Nephron progenitor cell (in vitro differentiated cells): ENCODE measurements around the gene MAN1B1.

Experiments used
- DNase-seq: peaks from one replicate; pipeline ENCODE4 v3.0.0; 2021
- H3K27ac Mint-ChIP-seq: 2 replicates; pipeline ENCODE4 v1.8.0; 2021; ENCODE audit warnings: mild to moderate bottlenecking, moderate library complexity, mixed read lengths
- H3K27me3 Mint-ChIP-seq: 2 replicates; pipeline ENCODE4 v1.8.0; 2021; ENCODE audit warnings: mild to moderate bottlenecking, low read depth, mixed read lengths; ENCODE audit not compliant: poor library complexity
- H3K36me3 Mint-ChIP-seq: 2 replicates; pipeline ENCODE4 v1.8.0; 2021; ENCODE audit warnings: low read depth, mixed read lengths
- H3K4me1 Mint-ChIP-seq: 2 replicates; pipeline ENCODE4 v1.8.0; 2021; ENCODE audit warnings: mixed read lengths
- H3K4me3 Mint-ChIP-seq: 2 replicates; pipeline ENCODE4 v1.8.0; 2021; ENCODE audit warnings: mild to moderate bottlenecking, moderate library complexity, mixed read lengths
- H3K9me3 Mint-ChIP-seq: 2 replicates; pipeline ENCODE4 v1.8.0; 2021; ENCODE audit warnings: mild to moderate bottlenecking, moderate library complexity, mixed read lengths
- TF ChIP-seq, protein P1 (sequence below): fragments of 200-600 bp; sonication (generic); IDR thresholded peaks from 2 replicates; pipeline ENCODE4 v1.5.0; 2021; ENCODE audit warnings: antibody characterized with exemption

Gene MAN1B1

GRCh38 chr9:137050570-137050969 lies 36.2 kb upstream of the MAN1B1 start:
- TF ChIP-seq, protein P1, sequence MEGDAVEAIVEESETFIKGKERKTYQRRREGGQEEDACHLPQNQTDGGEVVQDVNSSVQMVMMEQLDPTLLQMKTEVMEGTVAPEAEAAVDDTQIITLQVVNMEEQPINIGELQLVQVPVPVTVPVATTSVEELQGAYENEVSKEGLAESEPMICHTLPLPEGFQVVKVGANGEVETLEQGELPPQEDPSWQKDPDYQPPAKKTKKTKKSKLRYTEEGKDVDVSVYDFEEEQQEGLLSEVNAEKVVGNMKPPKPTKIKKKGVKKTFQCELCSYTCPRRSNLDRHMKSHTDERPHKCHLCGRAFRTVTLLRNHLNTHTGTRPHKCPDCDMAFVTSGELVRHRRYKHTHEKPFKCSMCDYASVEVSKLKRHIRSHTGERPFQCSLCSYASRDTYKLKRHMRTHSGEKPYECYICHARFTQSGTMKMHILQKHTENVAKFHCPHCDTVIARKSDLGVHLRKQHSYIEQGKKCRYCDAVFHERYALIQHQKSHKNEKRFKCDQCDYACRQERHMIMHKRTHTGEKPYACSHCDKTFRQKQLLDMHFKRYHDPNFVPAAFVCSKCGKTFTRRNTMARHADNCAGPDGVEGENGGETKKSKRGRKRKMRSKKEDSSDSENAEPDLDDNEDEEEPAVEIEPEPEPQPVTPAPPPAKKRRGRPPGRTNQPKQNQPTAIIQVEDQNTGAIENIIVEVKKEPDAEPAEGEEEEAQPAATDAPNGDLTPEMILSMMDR: no peak
- no peak for DNase-seq
- Mint-ChIP-seq H3K4me1 (no peaks in the 10 kb centered on the region), H3K4me3 (no peak overlapping the region), H3K27me3 (peaks cover 92% of the 10 kb centered on the region), H3K9me3 (no peaks in the 10 kb centered on the region), H3K36me3 (no peaks in the 10 kb centered on the region), H3K27ac (no peak overlapping the region)

DNA sequence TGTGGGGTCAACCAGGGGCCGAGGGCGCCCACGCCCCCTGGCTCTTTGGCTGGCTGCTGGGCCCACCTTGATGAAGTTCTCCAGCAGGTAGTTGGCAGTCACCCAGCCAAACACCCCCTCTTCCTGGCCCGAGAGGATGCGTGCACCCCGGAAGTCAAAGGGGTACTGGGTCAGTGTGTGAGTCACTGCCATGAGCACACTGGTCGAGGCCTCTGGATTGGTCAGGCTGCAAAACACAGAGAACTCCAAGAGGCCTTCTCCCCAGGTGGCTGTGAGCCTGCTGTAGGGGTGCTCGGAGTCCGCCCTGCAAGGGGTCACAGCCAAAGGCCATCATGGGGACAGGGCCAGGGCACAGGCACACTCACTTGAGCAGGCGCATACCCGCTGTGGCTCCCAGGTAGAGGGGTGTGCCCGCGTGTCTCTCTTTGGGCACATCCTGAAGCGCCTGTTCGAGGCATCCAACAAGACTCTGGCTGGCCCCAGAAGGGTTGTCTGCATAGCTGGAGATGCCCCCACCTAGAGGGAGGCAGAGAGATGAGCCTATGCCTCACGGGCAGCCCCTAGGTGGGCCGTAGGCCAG lies 35.5 kb upstream of the MAN1B1 start:
- Mint-ChIP-seq H3K9me3 (no peaks in the 10 kb centered on the region), H3K4me1 (no peaks in the 10 kb centered on the region), H3K27me3 (peaks cover 94% of the 10 kb centered on the region), H3K27ac (no peak overlapping the region), H3K4me3 (no peak overlapping the region), H3K36me3 (no peaks in the 10 kb centered on the region)
- no peak for DNase-seq
- TF ChIP-seq, protein P1: no peak

DNA sequence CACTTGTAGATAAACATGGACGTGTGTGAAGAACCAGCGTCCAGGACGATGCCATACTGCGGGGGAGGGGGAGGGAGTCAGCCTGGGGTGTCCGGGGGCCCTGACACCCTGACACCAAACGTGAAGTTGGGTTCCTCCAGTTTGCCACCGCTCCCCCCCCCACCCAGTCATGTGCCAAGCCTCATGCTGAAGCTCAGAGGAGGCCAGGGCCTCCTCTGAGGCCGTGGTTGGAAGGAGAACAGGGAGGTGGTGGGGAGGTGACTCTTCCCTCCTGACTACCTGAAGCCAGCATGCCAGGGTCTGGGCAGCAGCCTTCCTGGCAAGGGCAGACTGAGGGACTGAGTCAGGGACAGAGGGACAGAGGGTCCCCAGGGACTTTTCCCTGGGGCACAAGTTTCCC lies 34.5 kb upstream of the MAN1B1 start:
- no peak for DNase-seq
- Mint-ChIP-seq H3K27me3 (peaks cover 94% of the 10 kb centered on the region), H3K4me3 (no peak overlapping the region), H3K4me1 (no peaks in the 10 kb centered on the region), H3K36me3 (no peaks in the 10 kb centered on the region), H3K27ac (no peak overlapping the region), H3K9me3 (no peaks in the 10 kb centered on the region)
- TF ChIP-seq, protein P1: no peak

DNA sequence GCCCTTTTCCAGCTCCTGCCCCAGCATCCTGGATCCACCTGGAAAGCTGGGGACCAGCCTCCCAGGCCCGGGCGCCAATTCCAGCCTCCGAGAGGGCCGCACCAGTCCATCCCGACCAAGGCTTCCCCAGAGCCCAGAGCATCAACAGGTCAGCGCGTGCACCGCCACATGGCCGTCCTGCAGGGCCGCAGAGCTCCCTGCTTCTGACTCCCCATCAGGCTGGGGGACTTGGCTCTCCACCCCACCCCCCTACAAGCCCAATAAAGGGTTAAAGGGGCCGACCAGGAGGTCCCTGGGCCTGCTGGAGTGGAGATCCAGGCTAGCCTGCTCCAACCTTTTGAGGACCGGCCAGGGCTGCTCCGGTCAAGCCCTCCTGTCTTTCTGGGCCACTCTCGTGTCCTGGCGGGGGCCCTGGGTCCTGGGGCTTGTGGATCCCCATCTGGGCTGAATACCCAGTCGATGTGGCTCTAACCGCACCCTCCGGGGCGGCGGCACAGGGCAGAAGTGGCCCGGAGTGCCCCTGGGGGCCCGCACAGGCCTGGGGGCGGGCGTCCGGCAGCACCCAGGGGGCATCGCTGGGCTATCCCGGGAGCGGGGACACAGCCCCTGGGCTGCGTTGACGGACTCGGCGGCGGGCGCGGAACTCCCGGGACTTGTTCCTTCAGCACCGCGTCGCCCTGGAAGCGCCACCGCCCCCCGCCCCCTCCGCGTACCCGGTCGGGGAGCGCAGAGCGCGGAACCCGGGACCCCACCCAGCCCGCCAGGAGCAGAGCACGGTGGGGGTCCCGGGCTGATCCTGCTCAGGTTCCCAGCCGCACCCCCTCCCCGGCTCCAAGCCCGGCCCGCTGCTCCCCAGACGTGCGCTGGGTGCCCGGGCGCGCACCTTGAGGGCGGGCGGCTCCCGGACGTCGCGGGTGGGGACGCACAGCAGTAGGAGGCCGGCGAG lies 33.5 kb upstream of the MAN1B1 start:
- TF ChIP-seq, protein P1: no peak
- H3K36me3 Mint-ChIP-seq: no peaks in the 10 kb centered on the region
- H3K9me3 Mint-ChIP-seq: no peaks in the 10 kb centered on the region
- H3K27ac Mint-ChIP-seq: no peak overlapping the region
- DNase-seq: peak; percentile 53
- no peak overlapping the region for H3K4me3 Mint-ChIP-seq
- H3K4me1 Mint-ChIP-seq: no peaks in the 10 kb centered on the region
- peaks cover 94% of the 10 kb centered on the region for H3K27me3 Mint-ChIP-seq

- Mint-ChIP-seq H3K4me3 (no peak within 1 kb of the TSS), H3K9me3 (no peaks in the 10 kb centered on the region), H3K36me3 (no peaks in the 10 kb centered on the region), H3K4me1 (no peaks in the 10 kb centered on the region), H3K27ac (no peak within 1 kb of the TSS), H3K27me3 (peaks cover 94% of the 10 kb centered on the region)
- peak; percentile 51 for DNase-seq
- TF ChIP-seq, protein P1: no peak
Measured at GRCh38 chr9:137053944-137054931, 32.5 kb upstream of the MAN1B1 start, which contains the start of gene ENTPD2. Gene ENTPD2 (minus strand): TSS chr9:137054061. CDS start chr9:137053997, 64 bp downstream.
